GM19240 (cell line): ENCODE data around the gene SLC12A5.
"Not testable (repeated sequence)": the region's sequence is repeated elsewhere in the genome, so short reads cannot be mapped to it uniquely, and the experiment has no call there.

ENCODE experiments used
- DNase-seq: peaks from one replicate; pipeline ENCODE4 v3.0.0; 2011; ENCODE audit warnings: low spot score; ENCODE audit not compliant: insufficient read length

The SLC12A5 gene

DNA sequence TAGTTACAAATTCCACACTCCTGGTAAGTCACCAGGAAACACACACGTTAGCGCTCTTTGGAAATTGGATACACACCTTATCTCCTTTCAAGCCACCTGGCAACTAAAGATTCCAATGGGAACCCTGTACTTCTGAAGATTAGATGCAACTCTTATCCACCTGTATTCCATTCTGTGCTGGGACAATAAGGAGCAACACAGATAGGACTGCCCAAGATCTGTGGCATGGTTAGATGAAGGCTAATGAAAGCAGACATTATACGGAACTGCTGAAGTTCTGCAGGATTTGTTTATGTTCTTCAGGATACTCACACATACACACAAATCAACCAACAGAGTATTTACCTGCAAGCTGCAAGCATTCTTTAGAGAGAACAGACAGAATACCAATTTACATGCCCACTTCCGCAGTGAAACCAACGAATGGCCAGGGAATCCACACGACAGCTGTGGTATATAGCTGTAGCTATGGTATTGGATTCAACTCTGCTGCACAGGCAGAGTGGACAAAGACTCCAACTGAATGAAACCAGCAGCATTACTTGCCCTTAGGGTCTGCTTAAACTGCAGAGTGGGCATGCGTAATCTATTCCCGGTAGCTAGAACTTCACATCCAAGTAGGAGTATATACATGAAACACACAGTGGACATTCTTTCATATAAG lies 48.8 kb downstream of the SLC12A5 start:
- no peak for DNase-seq

DNA sequence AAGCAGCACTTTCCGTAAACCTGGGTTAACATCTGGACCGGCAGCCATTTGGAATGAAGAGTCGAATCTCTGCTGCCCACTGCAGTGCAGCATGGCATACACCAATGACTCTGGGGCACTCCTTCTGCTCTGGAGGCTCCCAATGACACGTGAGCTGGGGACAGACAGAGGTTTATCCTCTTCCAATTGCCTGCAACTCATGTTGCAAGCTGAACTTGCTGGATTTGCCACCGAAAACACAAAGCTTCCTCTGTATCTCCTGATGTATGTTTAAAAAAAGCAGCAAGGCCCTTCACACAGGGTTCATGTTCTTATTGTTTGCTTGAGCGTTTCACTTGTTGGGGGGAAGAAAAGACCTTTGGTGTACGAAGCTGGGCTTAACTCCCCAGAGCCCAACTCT lies 49.9 kb downstream of the SLC12A5 start:
- no peak for DNase-seq

GRCh38 chr20:46081074-46081473 lies 52.1 kb downstream of the SLC12A5 start:
- no peak for DNase-seq

DNA sequence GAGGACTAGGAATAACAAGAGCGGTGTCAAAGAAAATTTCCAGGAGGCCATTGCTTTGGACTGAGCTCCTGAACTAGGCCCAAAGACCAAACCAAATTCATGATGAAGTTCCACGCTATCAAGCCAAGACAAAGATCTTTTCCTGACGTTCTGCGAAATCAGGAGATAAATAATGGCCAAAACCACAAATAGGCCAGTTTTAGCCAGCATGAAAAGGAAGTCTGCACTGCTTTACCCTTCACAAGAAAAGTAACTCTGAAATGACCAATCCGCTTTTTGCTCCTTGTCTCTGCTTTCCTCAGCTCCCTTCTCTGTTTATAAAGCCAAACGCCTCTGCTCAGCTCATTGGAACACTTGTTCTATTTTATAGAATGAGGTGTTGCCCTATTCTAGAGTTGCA lies 54.1 kb downstream of the SLC12A5 start:
- DNase-seq, result no peak

- DNase-seq, result no peak
These were observed 54.6 kb downstream of the SLC12A5 start for GRCh38 chr20:46083531-46084061.

GRCh38 chr20:46084805-46085178 lies 55.8 kb downstream of the SLC12A5 start:
- DNase-seq, result no peak

- DNase-seq, result no peak
These were observed 56.3 kb downstream of the SLC12A5 start for GRCh38 chr20:46085179-46085851.

DNA sequence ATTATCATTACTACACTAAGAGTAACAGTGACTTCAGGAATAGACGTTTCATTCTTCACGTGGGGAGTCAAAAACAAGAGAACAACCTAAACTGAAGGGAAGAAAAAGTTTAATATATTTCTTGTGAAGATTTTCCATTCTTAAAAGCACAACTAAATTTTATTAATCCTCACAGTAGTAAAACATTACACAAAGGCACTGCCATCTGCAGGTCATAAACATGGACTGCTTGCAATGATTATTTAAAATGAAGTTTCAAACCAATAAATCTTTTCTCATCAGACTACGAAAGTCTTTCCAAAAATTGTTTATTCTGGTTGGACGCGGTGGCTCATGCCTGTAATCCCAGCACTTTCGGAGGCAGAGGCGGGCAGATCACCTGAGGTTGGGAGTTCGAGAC lies 58.1 kb downstream of the SLC12A5 start:
- no peak for DNase-seq

DNA sequence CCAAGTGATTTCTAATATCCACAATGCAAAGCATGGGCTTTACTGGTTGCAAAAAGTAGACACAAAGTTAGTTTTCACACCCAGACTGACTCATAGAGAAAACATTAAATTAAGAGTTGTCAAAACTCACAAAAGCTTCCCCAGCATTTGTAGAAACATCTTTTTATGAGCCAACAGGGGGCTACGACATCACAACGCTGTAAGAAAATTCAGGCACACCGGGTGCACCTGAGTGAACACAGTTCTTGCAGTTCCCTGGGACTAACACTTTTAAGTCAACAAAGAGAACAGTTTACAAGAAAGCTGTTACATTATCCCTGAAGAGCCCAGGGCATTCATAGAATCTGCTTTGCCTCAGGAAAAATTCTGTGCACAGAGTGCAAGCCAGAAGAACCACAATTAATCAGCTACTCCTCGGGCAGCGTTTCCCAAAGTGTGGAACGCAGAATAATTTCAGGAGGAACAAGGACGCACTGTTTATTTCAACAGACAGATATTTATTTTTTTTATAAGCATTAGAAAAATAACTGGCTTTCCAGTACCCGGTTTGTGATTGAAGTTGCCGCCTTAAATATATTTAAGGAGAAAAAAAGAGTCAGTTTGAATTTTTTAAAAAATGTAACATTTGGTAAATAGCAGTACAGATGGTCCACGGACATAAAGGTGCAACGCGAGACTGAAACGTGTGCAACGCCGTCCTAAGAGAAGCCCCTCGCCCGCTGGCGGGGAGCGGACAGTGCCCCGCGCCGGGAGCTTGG lies 59.6 kb downstream of the SLC12A5 start:
- no peak for DNase-seq

GRCh38 chr20:46089167-46089416 lies 60.1 kb downstream of the SLC12A5 start:
- peak; percentile 17 for DNase-seq

DNA sequence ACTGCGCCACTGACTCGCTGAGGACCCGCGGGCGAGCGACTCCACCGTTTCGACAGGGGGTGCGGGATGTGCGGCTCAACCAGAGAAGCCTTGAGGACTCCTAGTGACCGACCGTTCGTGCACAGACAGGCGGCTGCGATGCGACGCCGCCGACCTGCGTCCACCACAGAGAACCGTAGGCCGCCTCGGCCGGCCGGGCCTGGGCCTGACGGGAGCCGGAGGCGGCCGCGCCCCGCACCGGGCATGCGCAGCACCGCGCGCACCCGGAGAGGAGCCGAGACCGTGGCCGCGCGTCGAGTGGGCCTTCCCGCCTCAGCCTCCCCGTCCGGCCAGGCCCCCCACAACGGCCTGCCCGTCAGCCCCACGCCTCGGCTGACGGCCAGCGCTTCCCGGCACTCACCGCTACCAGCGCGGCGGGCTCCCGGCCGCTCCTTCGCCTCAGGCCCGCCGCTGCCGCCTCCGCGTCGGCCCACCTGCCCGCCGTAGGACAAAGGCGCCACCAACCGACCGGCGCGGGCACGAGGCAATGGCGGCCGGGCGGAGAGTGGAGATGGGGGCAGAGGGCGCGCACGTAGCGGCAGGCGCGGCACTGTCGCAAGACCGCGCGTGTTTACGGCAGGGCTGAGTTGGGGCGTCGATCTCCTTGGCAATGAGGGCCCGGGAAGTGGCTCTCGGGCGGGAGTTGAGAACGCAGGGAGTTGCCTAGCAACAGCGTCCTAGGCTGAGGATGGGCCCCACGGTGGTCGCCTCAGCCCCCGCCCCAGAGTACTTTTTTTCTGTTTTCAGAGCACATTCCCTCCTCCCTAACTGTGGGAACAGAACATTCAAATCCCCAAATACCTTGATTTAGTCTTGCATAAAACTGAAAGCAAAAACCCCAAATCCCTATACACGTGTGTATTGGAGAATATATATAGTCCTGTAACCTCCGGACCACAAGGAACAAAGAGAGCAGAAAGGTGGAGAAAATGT lies 60.7 kb downstream of the SLC12A5 start, which contains the start of gene NCOA5:
NCOA5 (minus strand) TSS at position 546 of the 972 bp plus-strand sequence. CDS start 10,538 bp downstream, outside the sequence.
- peak; percentile 99 for DNase-seq

DNA sequence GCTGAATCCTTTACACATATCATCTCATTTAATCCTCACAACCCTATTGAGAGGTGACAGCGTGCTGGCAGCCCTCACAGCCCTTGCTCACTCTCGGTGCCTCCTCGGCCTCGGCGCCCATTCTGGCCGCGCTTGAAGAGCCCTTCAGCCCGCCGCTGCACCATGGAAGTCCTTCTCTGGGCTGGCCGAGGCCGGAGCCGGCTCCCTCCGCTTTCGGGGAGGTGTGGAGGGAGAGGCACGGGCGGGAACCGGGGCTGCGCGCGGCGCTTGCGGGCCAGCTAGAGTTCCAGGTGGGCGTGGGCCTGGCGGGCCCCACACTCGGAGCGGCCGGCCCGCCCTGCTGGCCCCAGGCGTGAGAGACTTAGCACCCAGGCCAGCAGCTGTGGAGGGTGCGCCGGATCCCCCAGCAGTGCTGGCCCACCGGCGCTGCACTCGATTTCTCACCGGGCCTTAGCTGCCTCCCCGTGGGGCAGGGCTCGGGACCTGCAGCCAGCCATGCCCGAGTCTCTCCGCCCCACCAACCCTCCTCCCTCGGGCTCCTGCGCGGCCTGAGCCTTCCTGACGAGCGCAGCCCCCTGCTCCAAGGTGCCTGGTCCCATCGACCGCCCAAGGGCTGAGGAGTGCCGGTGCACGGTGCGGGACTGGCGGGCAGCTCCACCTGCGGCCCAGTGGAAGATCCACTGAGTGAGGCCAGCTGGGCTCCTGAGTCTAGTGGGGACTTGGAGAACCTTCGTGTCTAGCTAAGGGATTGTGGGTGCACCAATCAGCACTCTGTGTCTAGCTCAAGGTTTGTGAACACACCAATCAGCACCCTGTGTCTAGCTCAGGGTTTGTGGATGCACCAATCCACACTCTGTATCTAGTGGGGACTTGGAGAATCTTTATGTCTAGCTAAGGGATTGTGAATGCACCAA lies 62.9 kb downstream of the SLC12A5 start:
- DNase-seq, result not testable (repeated sequence)

DNA sequence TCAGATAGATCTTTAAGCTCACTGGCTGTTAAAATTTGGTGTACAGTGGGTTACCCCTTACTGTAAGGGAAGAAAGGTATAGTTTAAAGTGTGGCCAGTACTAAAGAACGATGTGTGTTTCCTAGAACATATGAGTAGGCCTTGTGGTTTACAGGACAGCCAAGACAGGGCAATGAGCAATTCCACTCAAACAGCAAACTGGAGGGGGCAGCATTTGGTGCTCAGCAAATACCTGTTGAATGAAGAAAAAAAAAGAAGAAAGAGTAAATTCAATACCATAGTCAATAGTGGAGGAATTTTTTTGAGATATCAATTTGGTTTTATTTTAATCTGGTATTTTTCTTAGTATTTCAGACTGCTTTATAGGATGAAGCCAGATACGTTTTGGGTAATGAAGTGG lies 64.5 kb downstream of the SLC12A5 start:
- no peak for DNase-seq

DNA sequence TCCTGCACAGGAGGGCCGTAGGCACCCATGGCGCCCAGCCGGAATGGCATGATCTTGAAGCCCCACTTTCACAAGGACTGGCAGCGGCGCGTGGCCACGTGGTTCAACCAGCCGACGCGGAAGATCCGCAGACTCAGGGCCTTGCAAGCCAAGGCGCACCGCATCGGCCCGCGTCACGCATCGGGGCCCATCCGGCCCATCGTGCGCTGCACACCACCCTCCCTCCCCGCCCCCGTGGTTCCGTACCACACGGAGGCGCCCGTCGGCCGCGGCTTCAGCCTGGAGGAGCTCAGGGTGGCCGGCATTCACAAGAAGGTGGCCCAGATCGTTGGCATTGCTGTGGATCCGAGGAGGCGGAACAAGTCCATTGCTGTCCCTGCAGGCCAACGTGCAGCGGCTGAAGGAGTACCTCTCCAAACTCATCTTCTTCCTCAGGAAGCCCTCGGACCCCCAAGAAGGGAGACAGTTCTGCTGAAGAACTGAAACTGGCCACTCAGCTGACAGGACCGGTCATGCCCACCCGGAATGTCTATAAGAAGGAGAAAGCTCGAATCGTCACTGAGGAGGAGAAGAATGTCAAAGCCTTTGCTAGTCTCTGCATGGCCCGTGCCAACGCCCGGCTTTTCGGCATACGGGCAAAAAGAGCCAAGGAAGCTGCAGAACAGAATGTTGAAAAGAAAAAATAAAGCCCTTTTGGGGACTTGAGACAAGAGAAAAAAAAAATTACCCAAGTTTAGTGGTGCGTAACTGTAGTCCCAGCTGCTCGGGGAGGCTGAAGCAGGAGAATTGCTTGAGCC lies 70.7 kb downstream of the SLC12A5 start:
- DNase-seq, result no peak

DNA sequence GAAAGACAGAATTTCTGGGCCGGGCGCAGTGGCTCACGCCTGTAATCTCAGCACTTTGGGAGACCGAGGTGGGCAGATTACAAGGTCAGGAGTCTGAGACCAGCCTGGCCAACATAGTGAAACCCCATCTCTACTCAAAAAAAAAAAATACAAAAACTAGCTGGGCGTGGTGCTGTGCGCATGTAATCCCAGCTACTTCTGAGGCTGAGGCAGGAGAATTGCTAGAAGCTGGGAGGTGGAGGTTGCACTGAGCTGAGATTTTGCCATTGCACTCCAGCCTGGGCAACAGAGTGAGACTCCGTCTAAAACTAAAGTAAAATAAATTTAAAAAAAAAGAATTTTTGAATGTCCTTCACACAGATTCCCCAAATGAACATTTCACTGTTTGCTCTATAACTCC lies 71.4 kb downstream of the SLC12A5 start:
- DNase-seq, result not testable (repeated sequence)

- no peak for DNase-seq
These were observed 72.0 kb downstream of the SLC12A5 start for GRCh38 chr20:46100988-46101387.

GRCh38 chr20:46101957-46102356 lies 72.9 kb downstream of the SLC12A5 start:
- DNase-seq, result no peak

DNA sequence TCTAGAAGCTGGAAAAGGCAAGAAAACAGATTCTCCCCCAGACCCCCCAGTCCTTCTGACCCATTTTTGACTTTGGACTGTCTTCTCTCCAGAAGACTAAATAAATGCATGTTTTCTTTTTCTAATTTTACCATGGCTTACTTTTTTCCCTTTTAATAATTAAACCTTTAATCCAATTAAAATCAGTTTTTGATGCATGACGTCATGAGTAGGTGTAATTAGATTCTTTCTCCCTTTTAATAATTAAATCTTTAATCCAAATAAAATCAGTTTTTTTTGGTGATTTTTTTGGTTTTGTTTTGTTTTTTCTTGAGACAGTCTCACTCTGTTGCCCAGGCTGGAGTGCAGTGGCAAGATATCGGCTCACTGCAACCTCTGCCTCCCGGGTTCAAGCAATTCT lies 73.9 kb downstream of the SLC12A5 start:
- no peak for DNase-seq

DNA sequence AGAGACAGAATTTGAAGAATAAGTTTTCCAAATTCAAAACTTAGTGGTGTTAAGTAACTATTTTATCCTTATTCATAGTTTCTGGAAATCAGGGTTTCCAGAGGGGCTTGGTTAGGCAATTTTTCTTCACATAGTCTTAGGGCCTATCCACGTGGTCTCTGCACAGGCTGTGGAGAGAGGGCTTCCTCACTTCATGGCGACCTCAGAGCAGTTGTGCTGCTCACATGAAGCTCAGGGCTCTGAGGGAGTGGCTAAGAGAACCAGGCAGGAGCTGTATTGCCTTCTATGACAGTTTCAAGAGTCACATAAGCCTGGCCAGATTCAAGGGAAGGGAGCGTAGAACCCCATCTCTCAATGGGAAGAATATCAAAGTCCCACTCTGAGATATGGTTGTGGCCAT lies 75.2 kb downstream of the SLC12A5 start:
- no peak for DNase-seq
